HG03575 (cell line): ENCODE results near the gene SPATA31A1.
"Not testable (repeated sequence)": the region's sequence is repeated elsewhere in the genome, so short reads cannot be mapped to it uniquely, and the experiment has no call there.

Source experiments
- ATAC-seq: cut with Tn5 transposase; IDR thresholded peaks from one replicate; pipeline ENCODE4 v1.9.1; 2021; ENCODE audit not compliant: unreplicated experiment, insufficient number of reproducible peaks, low FRiP score; ENCODE audit errors: extremely low read depth

Gene SPATA31A1

DNA sequence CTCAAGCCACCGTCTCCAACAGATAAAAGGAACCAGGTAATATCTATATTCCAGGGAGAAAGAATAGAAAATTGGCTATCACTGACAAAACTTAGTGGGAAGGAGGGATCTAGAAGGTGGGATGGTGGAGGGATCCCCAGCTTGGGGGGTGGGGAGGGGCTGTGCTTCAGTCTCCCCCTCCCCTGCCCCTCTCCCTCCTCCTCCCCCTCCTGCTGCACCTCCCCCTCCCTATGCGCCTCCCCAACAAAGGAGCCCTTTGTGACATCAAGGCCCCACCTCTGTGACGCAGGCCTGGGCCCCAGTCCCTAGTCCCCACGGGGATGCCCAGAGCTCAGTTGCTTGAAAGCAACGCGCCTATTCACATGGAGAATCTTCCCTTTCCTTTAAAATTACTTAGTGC, at the start of gene SPATA31A1:
Gene SPATA31A1, plus strand, starts transcription at position 301 of the 400 bp plus-strand sequence. Its CDS starts 62 bp downstream, at position 363.
- ATAC-seq = not testable (repeated sequence)

DNA sequence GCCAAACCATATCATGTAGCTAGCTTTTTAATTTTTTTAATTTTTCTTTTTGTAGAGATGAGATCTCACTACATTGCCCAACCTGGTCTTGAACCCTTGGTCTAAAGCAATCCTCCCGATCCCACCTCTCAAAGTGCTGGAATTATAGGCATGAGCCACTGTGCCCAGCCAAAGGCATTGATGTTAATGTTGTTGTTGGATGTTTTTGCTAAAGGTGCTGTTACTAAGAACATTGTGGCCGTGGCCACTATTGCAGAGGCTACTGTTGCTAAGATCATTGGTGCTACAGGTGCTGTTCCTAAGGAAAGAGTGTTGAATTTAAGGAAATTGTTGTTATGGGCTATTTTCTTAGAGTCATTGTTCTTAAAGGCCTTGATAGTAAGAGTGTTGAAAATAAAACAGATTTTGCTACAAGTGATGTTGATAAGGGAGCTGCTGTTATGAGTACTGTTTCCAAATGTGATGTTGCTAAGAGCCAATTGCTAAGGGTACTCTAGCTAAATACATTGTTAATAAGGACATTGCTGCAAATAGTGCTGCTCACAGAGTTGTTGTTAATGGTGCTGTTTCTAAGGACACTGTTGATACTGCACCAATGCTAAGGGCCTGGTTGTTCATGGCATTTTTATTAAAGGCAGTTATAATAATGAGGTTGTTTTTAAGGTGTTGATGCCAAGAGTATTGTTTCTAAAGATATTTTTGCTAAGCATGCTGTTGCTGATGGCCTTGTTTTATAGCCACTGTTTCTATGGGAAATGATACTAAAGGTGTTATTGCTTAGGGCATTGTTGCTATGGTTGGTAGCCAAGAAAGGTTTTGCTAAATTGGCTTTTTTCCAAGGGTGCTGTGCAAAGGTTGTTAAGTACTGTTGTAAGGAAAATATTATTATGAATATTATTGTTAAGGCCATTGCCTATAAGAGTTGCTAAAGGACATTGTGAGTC, 52.1 kb downstream of the SPATA31A1 start:
- ATAC-seq = not testable (repeated sequence)

DNA sequence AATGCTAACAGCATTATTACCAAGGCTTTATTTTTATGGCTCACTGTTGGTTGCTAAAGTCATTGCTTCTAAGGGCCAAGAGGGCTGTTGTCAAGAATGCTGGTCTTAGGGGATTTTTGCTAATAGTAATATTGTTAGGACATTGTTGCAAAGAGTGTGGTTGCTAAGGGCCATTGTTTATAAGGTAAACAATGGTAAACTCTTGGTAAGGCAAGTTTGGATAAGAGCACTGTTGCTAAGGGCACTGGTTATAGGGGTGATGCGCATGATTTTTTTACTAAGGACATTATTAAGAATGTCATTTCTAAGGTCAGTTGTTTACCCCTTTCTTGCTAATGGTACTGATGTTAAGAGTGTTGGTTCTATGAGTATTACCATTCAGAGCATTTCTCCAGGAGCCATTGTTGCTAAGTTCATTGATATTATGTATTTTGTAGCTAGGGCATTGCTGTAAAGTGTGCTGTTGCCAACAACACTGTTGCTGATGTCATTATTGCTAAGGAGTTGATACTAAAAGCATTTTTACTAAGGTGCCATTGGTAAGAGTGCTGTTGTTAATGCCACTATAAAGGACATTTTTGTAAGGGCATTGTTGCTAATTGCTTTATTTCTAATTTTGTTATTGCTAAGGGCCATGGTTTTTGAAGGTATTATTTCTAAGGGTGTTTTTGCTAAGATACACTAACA, 55.9 kb downstream of the SPATA31A1 start:
- ATAC-seq = not testable (repeated sequence)
